Type B pancreatic cell (in vitro differentiated cells): Measurements from ENCODE around the gene LRRC47. TPM values are rescaled to one million over a fixed set of nuclear protein-coding genes. Genes with fewer than 3 reads are reported as not detected.

ENCODE experiments used
- DNase-seq: peaks from one replicate; pipeline ENCODE4 v3.0.0; 2021; ENCODE audit warnings: mixed read lengths; ENCODE audit not compliant: unreplicated experiment; ENCODE audit errors: extremely low spot score
- H3K27ac Mint-ChIP-seq: 2 replicates; pipeline ENCODE4 v1.8.0; 2021; ENCODE audit warnings: mild to moderate bottlenecking, mixed read lengths
- H3K27me3 Mint-ChIP-seq: 2 replicates; pipeline ENCODE4 v1.8.0; 2021; ENCODE audit warnings: mixed read lengths
- H3K36me3 Mint-ChIP-seq: 2 replicates; pipeline ENCODE4 v1.8.0; 2021; ENCODE audit warnings: mixed read lengths
- H3K4me1 Mint-ChIP-seq: one replicate; pipeline ENCODE4 v1.8.0; 2021; ENCODE audit warnings: mixed read lengths; ENCODE audit not compliant: unreplicated experiment
- H3K4me3 Mint-ChIP-seq: 2 replicates; pipeline ENCODE4 v1.8.0; 2021; ENCODE audit warnings: mild to moderate bottlenecking, mixed read lengths
- H3K9me3 Mint-ChIP-seq: 2 replicates; pipeline ENCODE4 v1.8.0; 2021; ENCODE audit warnings: mixed read lengths
- total RNA-seq: library from RNA; stranded (reverse); gene quantifications from 2 replicates; pipeline ENCODE4 v1.2.1, GENCODE V29; 2021; ENCODE audit warnings: low replicate concordance
- TF ChIP-seq, protein P1 (sequence below): fragments of 200-600 bp; sonication (generic); conservative IDR thresholded peaks from 2 replicates; pipeline ENCODE4 v1.5.0; 2021; ENCODE audit warnings: antibody characterized with exemption, mild to moderate bottlenecking

LRRC47 gene
- total RNA-seq, 1 donor from 2014 or later = 56.5 TPM

GRCh38 chr1:3790952-3791351 is 5.3 kb downstream of the LRRC47 start:
- H3K4me3 Mint-ChIP-seq = no peak overlapping the region
- H3K4me1 Mint-ChIP-seq = peaks cover 13% of the 10 kb centered on the region
- TF ChIP-seq, protein P1, sequence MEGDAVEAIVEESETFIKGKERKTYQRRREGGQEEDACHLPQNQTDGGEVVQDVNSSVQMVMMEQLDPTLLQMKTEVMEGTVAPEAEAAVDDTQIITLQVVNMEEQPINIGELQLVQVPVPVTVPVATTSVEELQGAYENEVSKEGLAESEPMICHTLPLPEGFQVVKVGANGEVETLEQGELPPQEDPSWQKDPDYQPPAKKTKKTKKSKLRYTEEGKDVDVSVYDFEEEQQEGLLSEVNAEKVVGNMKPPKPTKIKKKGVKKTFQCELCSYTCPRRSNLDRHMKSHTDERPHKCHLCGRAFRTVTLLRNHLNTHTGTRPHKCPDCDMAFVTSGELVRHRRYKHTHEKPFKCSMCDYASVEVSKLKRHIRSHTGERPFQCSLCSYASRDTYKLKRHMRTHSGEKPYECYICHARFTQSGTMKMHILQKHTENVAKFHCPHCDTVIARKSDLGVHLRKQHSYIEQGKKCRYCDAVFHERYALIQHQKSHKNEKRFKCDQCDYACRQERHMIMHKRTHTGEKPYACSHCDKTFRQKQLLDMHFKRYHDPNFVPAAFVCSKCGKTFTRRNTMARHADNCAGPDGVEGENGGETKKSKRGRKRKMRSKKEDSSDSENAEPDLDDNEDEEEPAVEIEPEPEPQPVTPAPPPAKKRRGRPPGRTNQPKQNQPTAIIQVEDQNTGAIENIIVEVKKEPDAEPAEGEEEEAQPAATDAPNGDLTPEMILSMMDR = no peak
- no peaks in the 10 kb centered on the region for H3K27me3 Mint-ChIP-seq
- no peak for DNase-seq
- H3K9me3 Mint-ChIP-seq = no peaks in the 10 kb centered on the region
- H3K27ac Mint-ChIP-seq = no peak overlapping the region
- H3K36me3 Mint-ChIP-seq = no peaks in the 10 kb centered on the region

DNA sequence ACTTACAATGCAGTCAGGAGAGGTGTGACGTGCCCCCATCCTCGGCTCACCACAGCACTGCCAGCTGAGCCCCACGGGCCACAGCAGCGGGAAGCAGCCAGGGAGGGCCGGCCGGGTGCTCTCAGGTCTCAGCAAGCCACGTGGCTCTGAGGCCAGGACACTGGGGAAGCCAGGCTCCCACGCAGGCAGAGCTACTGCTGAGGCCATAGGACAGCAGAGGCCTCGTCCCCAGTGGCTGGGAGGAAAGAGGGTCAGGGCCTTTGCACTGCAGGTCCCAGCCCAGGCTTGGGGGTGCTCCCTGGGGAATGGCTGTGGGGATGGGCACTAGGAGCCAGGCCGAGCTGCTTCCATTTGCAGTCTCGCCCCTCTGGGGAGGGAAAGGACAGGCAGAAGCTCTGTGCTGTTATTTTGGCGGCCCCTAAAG is 5.8 kb downstream of the LRRC47 start:
- peaks cover under 1% of the 10 kb centered on the region for H3K36me3 Mint-ChIP-seq
- no peak overlapping the region for H3K27ac Mint-ChIP-seq
- H3K9me3 Mint-ChIP-seq = no peaks in the 10 kb centered on the region
- peaks cover 13% of the 10 kb centered on the region for H3K4me1 Mint-ChIP-seq
- no peak for DNase-seq
- TF ChIP-seq, protein P1 = no peak
- no peaks in the 10 kb centered on the region for H3K27me3 Mint-ChIP-seq
- H3K4me3 Mint-ChIP-seq = no peak overlapping the region

- Mint-ChIP-seq H3K4me1 (peaks cover 7% of the 10 kb centered on the region), H3K36me3 (peaks cover 3% of the 10 kb centered on the region), H3K4me3 (no peak overlapping the region), H3K27ac (no peak overlapping the region), H3K9me3 (no peaks in the 10 kb centered on the region), H3K27me3 (no peaks in the 10 kb centered on the region)
- no peak for DNase-seq
- TF ChIP-seq, protein P1 = no peak
These were observed 6.6 kb downstream of the LRRC47 start for GRCh38 chr1:3789421-3790300.

DNA sequence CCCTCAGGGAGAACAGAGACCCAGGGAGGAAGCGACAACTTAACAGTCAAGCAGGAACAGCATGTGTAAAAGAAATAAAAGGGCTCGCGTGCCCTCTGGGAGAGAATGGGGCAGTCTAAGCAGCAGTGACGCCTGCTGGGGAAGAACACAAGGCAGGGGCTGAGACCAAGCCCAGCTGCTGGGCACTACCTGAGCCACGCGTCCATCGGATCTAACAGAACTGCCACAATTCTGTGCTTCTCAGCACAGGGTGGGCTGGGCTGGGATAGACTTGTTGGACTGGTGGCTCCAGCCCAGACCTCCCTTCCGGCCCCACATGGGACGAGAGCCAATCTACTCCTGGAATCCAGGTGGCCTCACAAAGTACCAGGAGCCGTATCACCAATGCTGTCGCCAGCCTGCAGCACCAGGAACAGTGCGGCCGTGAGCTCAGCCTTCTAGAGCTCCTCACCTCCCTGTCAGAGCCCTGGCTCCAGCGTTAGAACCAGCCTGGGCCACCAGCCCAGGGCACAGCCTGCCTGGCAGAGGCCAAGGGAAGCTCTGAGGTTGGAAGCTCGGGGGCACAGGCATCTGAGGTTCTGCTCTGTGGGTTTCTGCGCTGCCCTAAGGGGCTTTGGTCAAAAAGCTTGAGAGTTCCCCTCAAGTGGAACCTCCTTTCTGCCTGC is 7.4 kb downstream of the LRRC47 start:
- TF ChIP-seq, protein P1 = no peak
- Mint-ChIP-seq H3K36me3 (peaks cover 8% of the 10 kb centered on the region), H3K27ac (no peak overlapping the region), H3K27me3 (no peaks in the 10 kb centered on the region), H3K4me1 (peaks cover 6% of the 10 kb centered on the region), H3K9me3 (no peaks in the 10 kb centered on the region), H3K4me3 (no peak overlapping the region)
- no peak for DNase-seq

GRCh38 chr1:3787745-3788605 is 8.3 kb downstream of the LRRC47 start:
- Mint-ChIP-seq H3K27ac (no peak overlapping the region), H3K36me3 (peaks cover 8% of the 10 kb centered on the region), H3K9me3 (no peaks in the 10 kb centered on the region), H3K4me1 (no peaks in the 10 kb centered on the region), H3K4me3 (no peak overlapping the region), H3K27me3 (no peaks in the 10 kb centered on the region)
- no peak for DNase-seq
- TF ChIP-seq, protein P1 = no peak
